HL-60 (cell line): Measurements from ENCODE around the gene TMEM120B.

Experiments
- CTCF ChIP-seq: IDR thresholded peaks from one replicate; pipeline ENCODE4 v1.5.1; 2011; ENCODE audit warnings: low read length, control low read depth, inconsistent platforms; ENCODE audit not compliant: insufficient read depth
- GABPA ChIP-seq: IDR thresholded peaks from 2 replicates; pipeline ENCODE4 v1.6.1; 2012; ENCODE audit warnings: low read depth
- REST ChIP-seq: IDR thresholded peaks from 2 replicates; pipeline ENCODE4 v1.6.1; 2012; ENCODE audit warnings: low read depth; ENCODE audit not compliant: insufficient replicate concordance
- SPI1 ChIP-seq: IDR thresholded peaks from 2 replicates; pipeline ENCODE4 v1.6.1; 2012; ENCODE audit warnings: low read depth, mild to moderate bottlenecking, borderline replicate concordance

GRCh38 chr12:121767525-121768016 is 55.0 kb downstream of the TMEM120B start:
- TF ChIP-seq CTCF (no peak), REST (no peak), SPI1 (no peak), GABPA (no peak)
